Measurements from ENCODE around the gene TULP4. TPM values are rescaled to one million over a fixed set of nuclear protein-coding genes. Genes with fewer than 3 reads are reported as not detected.

Gene TULP4
- total RNA-seq, 2 experiments from 2014 or later: 18.4 to 18.5 TPM

DNA sequence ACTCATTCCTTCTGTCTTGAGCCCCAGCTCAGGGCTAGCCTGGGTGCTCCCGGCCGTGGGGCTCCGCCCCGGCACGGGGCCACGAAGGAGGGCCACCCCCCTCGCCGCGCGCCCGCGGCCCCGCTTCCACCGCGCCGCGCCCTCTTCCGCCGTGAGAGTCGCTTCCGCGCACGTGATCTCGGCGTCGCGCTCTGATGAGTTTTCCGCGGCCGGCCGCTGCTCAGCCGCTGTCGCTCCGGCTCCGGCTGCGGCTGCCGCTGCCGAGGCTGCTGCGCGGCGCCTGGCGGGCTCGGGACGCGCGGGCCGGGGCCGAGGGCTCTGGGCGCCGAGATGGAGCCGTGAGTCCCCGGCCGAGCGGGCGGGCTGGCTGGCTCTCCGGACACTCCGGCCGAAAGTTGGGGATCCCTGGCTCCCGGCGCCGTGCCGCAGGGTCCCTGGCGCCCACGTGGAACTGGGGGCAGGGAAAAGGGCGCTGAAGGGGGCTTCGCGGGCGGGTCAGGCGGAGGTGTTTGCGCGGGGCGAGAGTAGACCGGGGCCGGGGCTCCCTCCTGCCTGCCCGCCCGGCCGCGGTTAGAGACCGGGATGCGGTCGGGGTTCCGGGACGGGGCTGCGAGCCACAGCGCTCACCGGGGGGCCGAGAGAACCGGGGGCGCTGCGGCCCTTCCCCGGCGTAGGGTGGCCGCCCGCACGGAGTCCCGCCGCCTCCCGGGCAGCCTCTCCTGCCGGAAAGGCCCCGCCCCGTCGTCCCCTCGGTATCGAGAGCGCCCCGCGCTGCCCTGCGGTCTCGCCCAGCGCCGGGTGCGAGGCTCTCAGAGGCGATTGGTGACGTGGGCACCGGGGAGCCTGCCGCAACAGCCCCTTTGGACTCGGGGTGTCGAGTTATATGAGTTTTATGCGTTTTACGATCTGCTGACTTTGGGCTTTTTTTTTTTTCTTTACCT lies 247.9 kb downstream of the TULP4 start, which contains the start of gene TMEM181:
Gene TMEM181 (plus strand): TSS at position 197 of the 941 bp plus-strand sequence. CDS start 134 bp downstream, at position 331.
- DNase-seq: peak; percentile 88
- ChIA-PET POLR2A (interaction anchor here (0.6 to 0.8 kb wide), 3 partner anchors 40 to 89 kb away, joined by 3 to 4 read pairs (median 3); partner anchors contain the start of gene SYTL3), CTCF (interaction anchor here (1.0 to 2.1 kb wide), 3 partner anchors 8 to 339 kb away, joined by 3 to 5 read pairs (median 4); no protein-coding TSS in a partner anchor)
- no peak for TF ChIP-seq CTCF (IDR thresholded peaks at IDR 0.05)
- peak; percentile 83 for ATAC-seq
- Mint-ChIP-seq H3K9me3 (no peaks in the 10 kb centered on the region), H3K36me3 (ENCODE audit: low read depth) (peaks cover 12% of the 10 kb centered on the region), H3K27me3 (no peaks in the 10 kb centered on the region), H3K4me1 (ENCODE audit: low read depth) (peaks cover 40% of the 10 kb centered on the region), H3K27ac (peak within 1 kb of the TSS; percentile 79), H3K4me3 (peak within 1 kb of the TSS; percentile 81)
- intact Hi-C loops (cut with micrococcal nuclease): no loop called here

DNA sequence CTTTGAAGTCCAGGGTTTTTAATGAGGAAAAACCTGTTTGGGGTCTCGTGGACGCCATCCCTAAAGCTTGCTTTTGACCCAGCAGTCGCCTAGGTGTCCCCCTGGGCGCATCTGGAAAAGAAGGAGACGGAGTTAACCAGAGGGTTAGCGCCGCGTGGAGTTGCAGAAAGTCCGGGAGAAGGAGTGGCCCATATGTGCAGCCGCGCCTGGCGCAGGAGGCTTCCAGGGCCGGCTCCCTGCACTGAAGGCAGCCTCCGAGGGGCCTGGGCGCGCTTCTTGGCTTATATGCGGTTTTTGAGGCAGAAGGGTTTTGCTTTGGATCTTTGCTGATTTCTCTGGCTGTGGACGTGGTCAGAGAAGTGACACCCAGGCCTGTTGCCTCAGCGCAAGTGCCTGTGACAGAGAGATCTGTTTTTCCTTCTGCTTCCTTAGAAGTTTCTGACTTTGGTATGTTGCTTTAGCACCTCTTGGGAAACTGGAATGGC lies 248.6 kb downstream of the TULP4 start:
- intact Hi-C loops (cut with micrococcal nuclease): no loop called here
- CTCF ChIA-PET: no interaction called here
- no peaks in the 10 kb centered on the region for H3K27me3 Mint-ChIP-seq
- POLR2A ChIA-PET: interaction anchor here (0.6 to 0.8 kb wide), 2 partner anchors 41 to 65 kb away, joined by 3 to 4 read pairs; no protein-coding TSS in a partner anchor
- no peaks in the 10 kb centered on the region for H3K9me3 Mint-ChIP-seq
- TF ChIP-seq CTCF (IDR thresholded peaks at IDR 0.05): no peak
- peaks cover 13% of the 10 kb centered on the region for H3K36me3 Mint-ChIP-seq (ENCODE audit: low read depth)
- no peak for ATAC-seq
- peak; percentile 29 for DNase-seq
- peak overlapping the region; percentile 81 for H3K4me3 Mint-ChIP-seq
- peaks cover 45% of the 10 kb centered on the region for H3K4me1 Mint-ChIP-seq (ENCODE audit: low read depth)
- peak overlapping the region; percentile 79 for H3K27ac Mint-ChIP-seq

Other genes starting within 250 kb of the TULP4 start
- gene SERAC1, start 144.2 kb upstream of the TULP4 start, total RNA-seq: 1 to 10 TPM; 4.2 to 5.4 TPM
- gene GTF2H5, start 144.1 kb upstream of the TULP4 start, total RNA-seq: 10 to 100 TPM; 22.9 to 23.2 TPM
- 10 to 100 TPM; 10.0 to 10.1 TPM for gene TMEM181, start 247.6 kb downstream of the TULP4 start, total RNA-seq

Measured in activated CD8-positive, alpha-beta T cell treated with anti-CD3 and anti-CD28 coated beads for 36 hours (primary cell).